DND-41 (cell line): ENCODE measurements around the gene PCNX2.
A peak's percentile ranks its signal among the peaks of the same experiment; 100 is the strongest.

Experiments
- EZH2 ChIP-seq: IDR thresholded peaks from 3 replicates; pipeline ENCODE4 v1.6.1; 2012; ENCODE audit warnings: borderline replicate concordance, low read depth, mild to moderate bottlenecking, moderate library complexity, low read length, inconsistent platforms; ENCODE audit not compliant: severe bottlenecking
- TF ChIP-seq, protein P1 (sequence below): IDR thresholded peaks from 2 replicates; pipeline ENCODE4 v1.5.1; 2012; ENCODE audit warnings: borderline replicate concordance, low read length, moderate library complexity, mild to moderate bottlenecking; ENCODE audit not compliant: poor library complexity, severe bottlenecking; ENCODE audit errors: extremely low read depth

DNA sequence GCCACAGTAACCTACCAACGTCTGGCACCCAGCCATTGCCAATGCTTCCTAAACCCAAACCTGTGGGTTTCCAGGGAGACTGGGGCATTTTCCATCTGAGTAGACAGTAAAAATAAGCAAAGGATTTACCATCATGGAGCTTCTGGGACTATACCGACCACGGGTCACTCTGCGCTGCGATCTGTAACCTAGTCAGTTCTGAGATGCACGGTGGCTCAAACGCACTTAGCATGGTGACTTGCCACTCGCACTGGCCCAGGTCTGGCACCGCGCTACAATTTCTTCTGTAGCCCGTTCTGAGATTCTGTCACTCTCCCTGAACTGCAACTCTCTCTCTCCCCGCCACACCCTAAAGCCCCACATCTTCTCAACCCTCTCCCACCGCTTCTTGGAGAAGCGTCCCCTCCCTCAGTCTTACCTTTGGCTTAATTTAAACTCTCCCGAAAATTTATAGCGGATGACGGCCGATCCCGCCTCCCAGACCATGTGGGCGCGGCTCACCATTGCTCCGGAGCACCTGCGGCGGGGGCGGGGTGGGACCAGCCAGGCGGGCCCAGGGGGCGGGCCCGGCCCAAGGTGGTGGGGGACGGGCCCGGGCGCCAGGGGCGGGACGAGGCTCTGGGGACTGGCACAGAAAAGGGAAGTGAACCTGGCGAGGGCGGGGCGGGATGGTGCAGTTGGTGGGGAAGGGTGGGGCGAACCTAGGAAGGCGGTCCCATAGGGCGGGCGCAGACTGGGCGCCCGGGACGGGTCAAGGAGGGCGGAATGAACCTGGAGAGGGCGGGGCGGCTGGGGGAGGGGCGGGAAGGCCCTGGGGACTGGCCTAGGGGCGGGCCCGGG is 31.5 kb upstream of the PCNX2 start:
- TF ChIP-seq, protein P1, sequence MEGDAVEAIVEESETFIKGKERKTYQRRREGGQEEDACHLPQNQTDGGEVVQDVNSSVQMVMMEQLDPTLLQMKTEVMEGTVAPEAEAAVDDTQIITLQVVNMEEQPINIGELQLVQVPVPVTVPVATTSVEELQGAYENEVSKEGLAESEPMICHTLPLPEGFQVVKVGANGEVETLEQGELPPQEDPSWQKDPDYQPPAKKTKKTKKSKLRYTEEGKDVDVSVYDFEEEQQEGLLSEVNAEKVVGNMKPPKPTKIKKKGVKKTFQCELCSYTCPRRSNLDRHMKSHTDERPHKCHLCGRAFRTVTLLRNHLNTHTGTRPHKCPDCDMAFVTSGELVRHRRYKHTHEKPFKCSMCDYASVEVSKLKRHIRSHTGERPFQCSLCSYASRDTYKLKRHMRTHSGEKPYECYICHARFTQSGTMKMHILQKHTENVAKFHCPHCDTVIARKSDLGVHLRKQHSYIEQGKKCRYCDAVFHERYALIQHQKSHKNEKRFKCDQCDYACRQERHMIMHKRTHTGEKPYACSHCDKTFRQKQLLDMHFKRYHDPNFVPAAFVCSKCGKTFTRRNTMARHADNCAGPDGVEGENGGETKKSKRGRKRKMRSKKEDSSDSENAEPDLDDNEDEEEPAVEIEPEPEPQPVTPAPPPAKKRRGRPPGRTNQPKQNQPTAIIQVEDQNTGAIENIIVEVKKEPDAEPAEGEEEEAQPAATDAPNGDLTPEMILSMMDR = no peak
- peak; percentile 31 for TF ChIP-seq EZH2
